ENCODE data around the gene ENOX1.
"Not testable (repeated sequence)": the region's sequence is repeated elsewhere in the genome, so short reads cannot be mapped to it uniquely, and the experiment has no call there.

The ENOX1 gene

GRCh38 chr13:43195112-43195511 is 591.7 kb downstream of the ENOX1 start:
- H3K36me3 Mint-ChIP-seq, result no peaks in the 10 kb centered on the region
- no peaks in the 10 kb centered on the region for H3K4me1 Mint-ChIP-seq
- ATAC-seq, result no peak
- no peak overlapping the region for H3K27ac Mint-ChIP-seq
- H3K27me3 Mint-ChIP-seq, result peaks cover 17% of the 10 kb centered on the region
- no peaks in the 10 kb centered on the region for H3K9me3 Mint-ChIP-seq
- no peak overlapping the region for H3K4me3 Mint-ChIP-seq

DNA sequence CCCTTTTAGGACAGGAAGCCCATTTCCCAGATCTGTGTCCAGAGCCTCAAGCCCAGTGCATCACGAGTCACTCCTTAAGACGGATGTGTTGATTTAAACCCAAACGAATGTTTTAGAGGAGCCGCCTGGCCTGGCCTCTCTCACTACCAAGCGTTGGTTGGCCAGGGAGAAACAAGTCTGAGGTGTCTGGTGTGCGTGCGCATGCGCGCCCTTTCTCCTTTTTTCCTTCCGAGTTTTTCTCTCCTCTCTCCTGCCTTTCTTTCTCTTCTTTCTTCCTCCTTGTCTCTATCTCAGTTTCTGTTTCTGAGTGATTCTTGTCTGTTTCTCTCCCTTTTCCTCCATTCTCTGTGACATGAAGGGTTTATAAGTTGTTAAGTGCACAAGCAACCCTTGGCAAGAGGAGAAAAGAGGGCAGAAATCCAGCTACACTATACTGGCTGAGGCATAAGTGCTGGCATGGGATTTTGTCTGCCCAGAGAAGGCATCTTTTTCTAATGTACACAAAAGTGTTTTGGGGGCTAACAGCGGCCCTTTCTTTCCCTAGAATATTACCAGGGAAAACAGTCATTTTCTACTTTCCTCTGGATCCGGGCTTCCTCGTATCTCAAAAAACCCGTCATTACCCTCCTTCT is 592.9 kb downstream of the ENOX1 start:
- H3K9me3 Mint-ChIP-seq, result no peaks in the 10 kb centered on the region
- no peak overlapping the region for H3K27ac Mint-ChIP-seq
- ATAC-seq, result no peak

GRCh38 chr13:43191546-43191945 is 595.2 kb downstream of the ENOX1 start:
- Mint-ChIP-seq H3K36me3 (no peaks in the 10 kb centered on the region), H3K27ac (no peak overlapping the region)

More for the DNA sequence above, 592.9 kb downstream of the ENOX1 start:
- no peaks in the 10 kb centered on the region for H3K36me3 Mint-ChIP-seq
- H3K4me3 Mint-ChIP-seq, result no peak overlapping the region
- H3K27me3 Mint-ChIP-seq, result peaks cover 14% of the 10 kb centered on the region
- no peaks in the 10 kb centered on the region for H3K4me1 Mint-ChIP-seq

GRCh38 chr13:43185226-43185625 is 601.5 kb downstream of the ENOX1 start:
- no peak overlapping the region for H3K27ac Mint-ChIP-seq

More at GRCh38 chr13:43191546-43191945, 595.2 kb downstream of the ENOX1 start:
- no peak for ATAC-seq
- no peaks in the 10 kb centered on the region for H3K4me1 Mint-ChIP-seq
- H3K4me3 Mint-ChIP-seq, result no peak overlapping the region
- H3K9me3 Mint-ChIP-seq, result no peaks in the 10 kb centered on the region
- peaks cover 14% of the 10 kb centered on the region for H3K27me3 Mint-ChIP-seq

DNA sequence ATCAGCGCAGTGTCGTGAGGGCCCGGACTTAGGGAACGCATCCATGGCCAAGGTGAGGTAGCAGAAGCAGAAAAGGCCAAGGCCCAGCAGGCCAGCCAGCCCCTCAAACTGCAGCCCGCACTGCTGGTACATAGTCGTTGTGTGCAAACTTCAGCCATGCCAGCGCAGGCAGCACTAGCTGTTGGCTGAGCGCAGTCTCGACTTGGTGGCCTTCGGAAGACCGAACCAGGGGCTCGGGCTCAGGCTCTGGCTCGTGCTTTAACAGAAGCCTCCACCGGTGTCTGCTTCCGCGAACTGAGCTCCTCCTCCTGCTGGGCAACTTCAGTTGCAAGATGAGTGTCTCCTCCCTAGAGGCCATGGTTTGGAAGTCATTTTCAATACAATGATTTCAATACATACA is 605.9 kb downstream of the ENOX1 start:
- Mint-ChIP-seq H3K27ac (no peak overlapping the region), H3K4me3 (no peak overlapping the region), H3K9me3 (no peaks in the 10 kb centered on the region), H3K36me3 (no peaks in the 10 kb centered on the region), H3K27me3 (no peaks in the 10 kb centered on the region), H3K4me1 (no peaks in the 10 kb centered on the region)
- no peak for ATAC-seq

More at GRCh38 chr13:43185226-43185625, 601.5 kb downstream of the ENOX1 start:
- Mint-ChIP-seq H3K27me3 (no peaks in the 10 kb centered on the region), H3K4me1 (no peaks in the 10 kb centered on the region), H3K9me3 (no peaks in the 10 kb centered on the region), H3K36me3 (no peaks in the 10 kb centered on the region), H3K4me3 (no peak overlapping the region)
- no peak for ATAC-seq

- Mint-ChIP-seq H3K36me3 (no peaks in the 10 kb centered on the region), H3K9me3 (no peaks in the 10 kb centered on the region), H3K27ac (no peak overlapping the region), H3K27me3 (no peaks in the 10 kb centered on the region), H3K4me1 (no peaks in the 10 kb centered on the region), H3K4me3 (no peak overlapping the region)
- no peak for ATAC-seq
Measured at GRCh38 chr13:43180036-43180660, 606.6 kb downstream of the ENOX1 start.

- no peak overlapping the region for H3K27ac Mint-ChIP-seq
- no peaks in the 10 kb centered on the region for H3K9me3 Mint-ChIP-seq
- ATAC-seq, result no peak
- peaks cover 14% of the 10 kb centered on the region for H3K27me3 Mint-ChIP-seq
- H3K4me3 Mint-ChIP-seq, result no peak overlapping the region
- H3K4me1 Mint-ChIP-seq, result no peaks in the 10 kb centered on the region
- H3K36me3 Mint-ChIP-seq, result no peaks in the 10 kb centered on the region
Measured at GRCh38 chr13:43171489-43171888, 615.3 kb downstream of the ENOX1 start.

DNA sequence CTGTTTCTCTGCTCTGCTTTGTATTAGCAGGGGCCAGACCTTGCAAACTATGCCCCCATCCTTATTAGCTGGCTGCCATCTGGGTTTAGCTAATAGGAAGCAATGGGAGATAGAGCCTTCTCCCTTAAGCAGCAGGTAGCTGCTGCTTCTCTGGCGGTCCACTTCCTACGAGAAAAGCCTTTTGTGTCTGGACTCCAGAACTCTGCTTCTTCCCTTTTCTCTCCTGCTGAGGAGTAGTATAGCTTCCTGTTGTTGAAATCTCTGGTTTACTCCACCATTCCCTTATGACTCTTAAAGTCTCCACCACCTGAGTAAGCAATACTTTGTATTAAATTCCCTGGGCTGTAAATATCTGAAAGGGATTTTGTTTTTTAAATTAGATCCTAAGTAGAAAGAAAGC is 616.3 kb downstream of the ENOX1 start:
- Mint-ChIP-seq H3K27me3 (peaks cover 14% of the 10 kb centered on the region), H3K4me1 (no peaks in the 10 kb centered on the region), H3K27ac (no peak overlapping the region), H3K9me3 (no peaks in the 10 kb centered on the region), H3K4me3 (no peak overlapping the region), H3K36me3 (no peaks in the 10 kb centered on the region)
- no peak for ATAC-seq

GRCh38 chr13:43168434-43168833 is 618.3 kb downstream of the ENOX1 start:
- not testable (repeated sequence) for H3K4me3 Mint-ChIP-seq, H3K4me1 Mint-ChIP-seq, ATAC-seq, H3K27ac Mint-ChIP-seq, H3K36me3 Mint-ChIP-seq, H3K9me3 Mint-ChIP-seq
- H3K27me3 Mint-ChIP-seq, result peaks cover 14% of the 10 kb centered on the region

DNA sequence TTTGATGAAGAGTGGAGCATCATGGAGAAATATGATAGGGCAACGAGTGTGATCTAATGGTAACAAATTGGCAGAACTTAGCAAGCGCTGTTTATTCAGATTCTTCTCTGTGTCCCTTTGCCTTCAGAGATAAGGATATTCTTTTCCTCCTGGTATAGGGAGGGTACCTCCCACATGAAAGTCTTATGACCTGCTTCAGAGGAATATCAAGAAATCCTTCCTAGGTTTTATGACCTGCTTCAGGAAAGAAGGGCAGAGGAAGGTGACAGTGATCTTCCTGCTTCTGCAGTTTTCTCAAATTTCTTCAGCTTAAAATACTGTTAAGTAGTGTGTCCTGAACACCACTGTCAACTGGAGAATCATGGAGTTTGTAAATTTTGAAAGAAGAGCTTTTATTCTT is 619.0 kb downstream of the ENOX1 start:
- H3K9me3 Mint-ChIP-seq, result peaks cover 3% of the 10 kb centered on the region
- H3K36me3 Mint-ChIP-seq, result no peaks in the 10 kb centered on the region
- no peak for ATAC-seq
- H3K27me3 Mint-ChIP-seq, result peaks cover 14% of the 10 kb centered on the region
- H3K4me3 Mint-ChIP-seq, result no peak overlapping the region
- no peaks in the 10 kb centered on the region for H3K4me1 Mint-ChIP-seq
- no peak overlapping the region for H3K27ac Mint-ChIP-seq

DNA sequence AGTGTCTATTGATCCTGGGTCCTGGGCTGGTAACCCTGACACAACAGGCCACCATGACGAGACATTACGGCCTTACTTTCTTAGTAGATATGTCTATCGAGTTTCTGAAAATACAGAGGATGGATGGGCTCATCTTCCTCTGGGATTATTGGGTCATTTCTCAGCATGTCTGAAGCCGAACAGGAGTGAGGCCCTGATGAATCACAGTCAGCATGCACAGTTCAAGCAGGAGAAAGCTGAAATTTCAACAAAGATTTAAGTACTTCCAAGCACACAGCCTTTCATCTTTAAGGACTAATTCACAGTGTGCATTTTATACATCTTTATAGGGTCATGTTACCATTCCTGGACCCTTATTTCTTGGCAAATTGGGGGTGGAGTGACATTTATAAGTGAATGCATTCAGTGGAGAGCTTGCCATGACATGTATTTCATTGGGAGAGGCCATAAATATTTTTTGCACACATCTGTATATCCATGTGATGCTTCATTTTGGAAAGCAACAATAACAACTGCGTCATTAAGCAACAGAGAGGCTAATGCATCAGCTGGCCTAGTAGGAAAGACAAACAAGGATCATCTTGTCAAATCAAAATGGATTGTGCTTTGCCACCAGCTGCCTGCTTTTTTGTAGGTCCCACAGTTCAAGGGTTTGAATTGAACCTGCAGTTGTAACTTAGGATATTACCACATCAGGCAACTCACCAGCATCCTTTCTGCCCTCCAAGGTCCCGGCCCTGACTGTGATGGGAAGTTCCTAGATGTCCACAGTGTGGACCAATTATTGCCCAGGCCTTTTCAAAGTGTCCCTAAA is 619.9 kb downstream of the ENOX1 start:
- no peak overlapping the region for H3K27ac Mint-ChIP-seq
- H3K4me3 Mint-ChIP-seq, result no peak overlapping the region
- H3K9me3 Mint-ChIP-seq, result peaks cover 3% of the 10 kb centered on the region
- ATAC-seq, result no peak
- H3K4me1 Mint-ChIP-seq, result no peaks in the 10 kb centered on the region
- H3K27me3 Mint-ChIP-seq, result peaks cover 14% of the 10 kb centered on the region
- H3K36me3 Mint-ChIP-seq, result no peaks in the 10 kb centered on the region
